CD4-positive, alpha-beta T cell treated with Interleukin-17A for 1 hour (primary cell): Measurements from ENCODE around the gene BIN1.

Source experiments
- DNase-seq: peaks from one replicate; pipeline ENCODE4 v3.0.0-alpha.2; 2020

Gene BIN1

GRCh38 chr2:127089478-127090235 is 17.3 kb downstream of the BIN1 start:
- no peak for DNase-seq

- DNase-seq, result no peak
Measured at GRCh38 chr2:127088706-127089105, 18.2 kb downstream of the BIN1 start.

GRCh38 chr2:127087791-127088495 is 19.0 kb downstream of the BIN1 start:
- no peak for DNase-seq

GRCh38 chr2:127086990-127087790 is 19.8 kb downstream of the BIN1 start:
- no peak for DNase-seq

- DNase-seq, result peak; percentile 24
Measured at GRCh38 chr2:127085317-127085681, 21.7 kb downstream of the BIN1 start.

GRCh38 chr2:127084611-127085316 is 22.2 kb downstream of the BIN1 start:
- peak; percentile 60 for DNase-seq

GRCh38 chr2:127083819-127084503 is 23.0 kb downstream of the BIN1 start:
- DNase-seq, result no peak

- no peak for DNase-seq
Measured at GRCh38 chr2:127082974-127083373, 24.0 kb downstream of the BIN1 start.

GRCh38 chr2:127081826-127082633 is 24.9 kb downstream of the BIN1 start:
- peak; percentile 85 for DNase-seq

- DNase-seq, result peak; percentile 54
Measured at GRCh38 chr2:127080938-127081755, 25.8 kb downstream of the BIN1 start.

- peak; percentile 66 for DNase-seq
Measured at GRCh38 chr2:127080226-127080937, 26.6 kb downstream of the BIN1 start.

GRCh38 chr2:127079358-127079920 is 27.5 kb downstream of the BIN1 start:
- DNase-seq, result no peak

- no peak for DNase-seq
Measured at GRCh38 chr2:127078666-127079270, 28.2 kb downstream of the BIN1 start.

GRCh38 chr2:127078028-127078427 is 28.9 kb downstream of the BIN1 start:
- DNase-seq, result no peak

- no peak for DNase-seq
Measured at GRCh38 chr2:127076924-127077323, 30.0 kb downstream of the BIN1 start.

- DNase-seq, result no peak
Measured at GRCh38 chr2:127076290-127076689, 30.7 kb downstream of the BIN1 start.

- no peak for DNase-seq
Measured at GRCh38 chr2:127075821-127076220, 31.1 kb downstream of the BIN1 start.

GRCh38 chr2:127074936-127075335 is 32.0 kb downstream of the BIN1 start:
- DNase-seq, result no peak

GRCh38 chr2:127074358-127074757 is 32.6 kb downstream of the BIN1 start:
- DNase-seq, result no peak
